Hepatocyte (in vitro differentiated cells): ENCODE data around the gene GPR78. TPM values are rescaled to one million over a fixed set of nuclear protein-coding genes. Genes with fewer than 3 reads are reported as not detected.

ENCODE experiments used
- DNase-seq: peaks from one replicate; pipeline ENCODE4 v3.0.0-alpha.2; 2016; ENCODE audit warnings: low spot score
- H2AFZ ChIP-seq: fragments of 200-600 bp; sonication (generic); 2 replicates; pipeline ENCODE4 v1.6.0; 2016; ENCODE audit warnings: antibody characterized with exemption, mild to moderate bottlenecking
- H3K27ac ChIP-seq: fragments of 200-600 bp; sonication (generic); 2 replicates; pipeline ENCODE4 v1.5.1; 2016; ENCODE audit warnings: mild to moderate bottlenecking
- H3K27me3 ChIP-seq: fragments of 200-600 bp; sonication (generic); 2 replicates; pipeline ENCODE4 v1.6.1; 2016
- H3K36me3 ChIP-seq: fragments of 200-600 bp; sonication (generic); replicated peaks from 2 replicates; pipeline ENCODE4 v1.5.1; 2016; ENCODE audit warnings: low read depth; ENCODE audit not compliant: insufficient read depth
- H3K4me1 ChIP-seq: fragments of 200-600 bp; sonication (generic); 2 replicates; pipeline ENCODE4 v1.5.1; 2016; ENCODE audit warnings: mild to moderate bottlenecking, moderate library complexity; ENCODE audit not compliant: insufficient read depth
- H3K4me2 ChIP-seq: fragments of 200-600 bp; sonication (generic); 2 replicates; pipeline ENCODE4 v1.6.0; 2016
- H3K4me3 ChIP-seq: fragments of 200-600 bp; sonication (generic); 2 replicates; pipeline ENCODE4 v1.5.1; 2016; ENCODE audit warnings: mild to moderate bottlenecking
- H3K79me2 ChIP-seq: fragments of 200-600 bp; sonication (generic); 2 replicates; pipeline ENCODE4 v1.6.0; 2017; ENCODE audit warnings: mild to moderate bottlenecking
- H3K9me2 ChIP-seq: fragments of 200-600 bp; sonication (generic); replicated peaks from 2 replicates; pipeline ENCODE4 v1.6.0; 2017; ENCODE audit warnings: mild to moderate bottlenecking; ENCODE audit not compliant: insufficient read depth
- H3K9me3 ChIP-seq: fragments of 200-600 bp; sonication (generic); 2 replicates; pipeline ENCODE4 v1.5.1; 2016; ENCODE audit warnings: low read depth, mild to moderate bottlenecking
- H4K20me1 ChIP-seq: fragments of 200-600 bp; sonication (generic); 2 replicates; pipeline ENCODE4 v1.6.0; 2016; ENCODE audit warnings: mild to moderate bottlenecking; ENCODE audit not compliant: insufficient read depth, poor library complexity, severe bottlenecking
- EZH2 ChIP-seq: fragments of 200-600 bp; sonication (generic); IDR thresholded peaks from 2 replicates; pipeline ENCODE4 v1.6.1; 2016; ENCODE audit warnings: antibody characterized with exemption, mild to moderate bottlenecking, borderline replicate concordance
- EZH2phosphoT487 ChIP-seq: fragments of 200-600 bp; sonication (generic); IDR thresholded peaks from one replicate; pipeline ENCODE4 v1.6.1; 2018; ENCODE audit warnings: antibody characterized with exemption, mild to moderate bottlenecking, low read depth, moderate library complexity; ENCODE audit not compliant: unreplicated experiment, severe bottlenecking
- WGBS: methylation state at CpG from one replicate; pipeline ENCODE4 v1.1.6; 2016; ENCODE audit warnings: low lambda C conversion rate; ENCODE audit errors: missing lambda C conversion rate; 5-methylcytosine and 5-hydroxymethylcytosine counted together
- polyA plus RNA-seq: library from polyadenylated mRNA; unstranded; fragments of >200 nt; fragmentation: Nextera tagmentation; extraction: Ambion mirVana; gene quantifications from 2 replicates; pipeline ENCODE4 v1.2.1, GENCODE V29; 2016
- total RNA-seq: library from RNA; depleted of rRNA; stranded (reverse); fragments of >200 nt; gene quantifications from 2 replicates; pipeline ENCODE4 v1.2.3, GENCODE V29; 2014
- TF ChIP-seq, protein P1 (sequence below): fragments of 200-600 bp; sonication (generic); IDR thresholded peaks from 2 replicates; pipeline ENCODE4 v1.5.1; 2016; ENCODE audit warnings: antibody characterized with exemption, mild to moderate bottlenecking; ENCODE audit not compliant: poor library complexity

Gene GPR78
- total and polyA plus RNA-seq, 2 experiments from 2014 or later: 0.28 to 1.0 TPM

GRCh38 chr4:8571702-8572685 lies 8.2 kb upstream of the GPR78 start:
- Histone ChIP-seq H3K27me3 (no peaks in the 10 kb centered on the region), H2AFZ (no peak overlapping the region), H3K9me3 (no peaks in the 10 kb centered on the region), H3K4me1 (no peaks in the 10 kb centered on the region), H3K4me2 (no peak overlapping the region), H3K79me2 (no peaks in the 10 kb centered on the region), H3K36me3 (no peaks in the 10 kb centered on the region), H3K4me3 (no peak overlapping the region), H4K20me1 (no peaks in the 10 kb centered on the region), H3K27ac (no peak overlapping the region), H3K9me2 (no peaks in the 10 kb centered on the region)
- 69% methylated on average over 6 of the region's 6 CpGs for WGBS
- no peak for DNase-seq
- TF ChIP-seq EZH2phosphoT487 (no peak), EZH2 (no peak)
- TF ChIP-seq, protein P1, sequence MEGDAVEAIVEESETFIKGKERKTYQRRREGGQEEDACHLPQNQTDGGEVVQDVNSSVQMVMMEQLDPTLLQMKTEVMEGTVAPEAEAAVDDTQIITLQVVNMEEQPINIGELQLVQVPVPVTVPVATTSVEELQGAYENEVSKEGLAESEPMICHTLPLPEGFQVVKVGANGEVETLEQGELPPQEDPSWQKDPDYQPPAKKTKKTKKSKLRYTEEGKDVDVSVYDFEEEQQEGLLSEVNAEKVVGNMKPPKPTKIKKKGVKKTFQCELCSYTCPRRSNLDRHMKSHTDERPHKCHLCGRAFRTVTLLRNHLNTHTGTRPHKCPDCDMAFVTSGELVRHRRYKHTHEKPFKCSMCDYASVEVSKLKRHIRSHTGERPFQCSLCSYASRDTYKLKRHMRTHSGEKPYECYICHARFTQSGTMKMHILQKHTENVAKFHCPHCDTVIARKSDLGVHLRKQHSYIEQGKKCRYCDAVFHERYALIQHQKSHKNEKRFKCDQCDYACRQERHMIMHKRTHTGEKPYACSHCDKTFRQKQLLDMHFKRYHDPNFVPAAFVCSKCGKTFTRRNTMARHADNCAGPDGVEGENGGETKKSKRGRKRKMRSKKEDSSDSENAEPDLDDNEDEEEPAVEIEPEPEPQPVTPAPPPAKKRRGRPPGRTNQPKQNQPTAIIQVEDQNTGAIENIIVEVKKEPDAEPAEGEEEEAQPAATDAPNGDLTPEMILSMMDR: no peak

GRCh38 chr4:8573266-8573665 lies 6.9 kb upstream of the GPR78 start:
- no peaks in the 10 kb centered on the region for H4K20me1 ChIP-seq
- H2AFZ ChIP-seq: no peak overlapping the region
- no peak for DNase-seq
- TF ChIP-seq EZH2 (no peak), EZH2phosphoT487 (no peak)
- TF ChIP-seq, protein P1: no peak
- no peaks in the 10 kb centered on the region for H3K79me2 ChIP-seq
- H3K4me2 ChIP-seq: no peak overlapping the region
- H3K9me2 ChIP-seq: no peaks in the 10 kb centered on the region
- no peak overlapping the region for H3K4me3 ChIP-seq
- no peaks in the 10 kb centered on the region for H3K4me1 ChIP-seq
- WGBS: 82% methylated on average over 5 of the region's 5 CpGs
- H3K27ac ChIP-seq: no peak overlapping the region
- H3K9me3 ChIP-seq: no peaks in the 10 kb centered on the region
- H3K36me3 ChIP-seq: no peaks in the 10 kb centered on the region
- peaks cover 6% of the 10 kb centered on the region for H3K27me3 ChIP-seq

DNA sequence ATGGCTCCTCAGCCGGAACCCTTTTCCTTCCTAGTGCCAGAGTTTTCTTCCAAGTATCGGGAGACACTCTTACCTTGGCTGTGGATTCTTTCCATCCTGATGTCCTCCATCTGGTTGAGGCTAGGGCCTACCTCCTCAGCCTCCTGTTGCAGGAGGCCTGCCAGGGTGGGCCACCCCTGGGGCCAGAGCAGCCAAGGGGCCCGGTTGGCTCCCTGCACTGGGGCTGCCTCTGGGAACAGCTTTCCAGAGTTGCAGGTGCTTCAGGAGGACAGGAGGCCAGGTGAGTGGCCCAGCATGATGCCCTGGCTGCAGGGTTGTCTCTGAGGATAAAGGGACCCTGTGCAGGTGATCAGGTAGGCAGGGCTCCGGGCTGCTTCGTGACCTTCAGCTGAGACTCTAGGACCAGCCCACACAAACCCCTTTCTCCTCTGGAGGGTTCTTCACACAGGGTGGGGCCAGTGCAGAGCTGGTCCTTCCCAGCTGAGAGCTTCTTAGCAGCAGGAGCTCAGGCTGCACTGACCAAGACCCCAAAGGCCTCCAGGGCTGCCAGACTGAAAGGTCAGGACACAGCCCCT lies 5.3 kb upstream of the GPR78 start:
- H3K79me2 ChIP-seq: no peaks in the 10 kb centered on the region
- no peak overlapping the region for H3K27ac ChIP-seq
- H3K4me1 ChIP-seq: no peaks in the 10 kb centered on the region
- no peak overlapping the region for H2AFZ ChIP-seq
- no peak overlapping the region for H3K4me3 ChIP-seq
- H3K36me3 ChIP-seq: no peaks in the 10 kb centered on the region
- 88% methylated on average over 5 of the region's 5 CpGs for WGBS
- H3K9me2 ChIP-seq: no peaks in the 10 kb centered on the region
- no peak for TF ChIP-seq EZH2phosphoT487
- no peak for TF ChIP-seq EZH2
- TF ChIP-seq, protein P1: no peak
- no peak overlapping the region for H3K4me2 ChIP-seq
- DNase-seq: no peak
- no peaks in the 10 kb centered on the region for H3K9me3 ChIP-seq
- H3K27me3 ChIP-seq: peaks cover 18% of the 10 kb centered on the region
- H4K20me1 ChIP-seq: no peaks in the 10 kb centered on the region
